GM18505 (cell line): ENCODE data around the gene PRKCH.

Experiments
- ATAC-seq: cut with Tn5 transposase; IDR thresholded peaks from one replicate; pipeline ENCODE4 v1.9.1; 2021; ENCODE audit not compliant: unreplicated experiment
- POLR2A ChIP-seq: IDR thresholded peaks from 4 replicates; pipeline ENCODE4 v1.6.1; 2011; ENCODE audit warnings: borderline replicate concordance; ENCODE audit not compliant: insufficient read depth, insufficient read length; ENCODE audit errors: extremely low read depth

The PRKCH gene

GRCh38 chr14:61322799-61323290 is 1.5 kb downstream of the PRKCH start:
- ATAC-seq: no peak
- TF ChIP-seq POLR2A: no peak

- no peak for TF ChIP-seq POLR2A
- ATAC-seq: no peak
Measured at GRCh38 chr14:61323970-61324369, 2.6 kb downstream of the PRKCH start.

GRCh38 chr14:61325166-61325565 is 3.8 kb downstream of the PRKCH start:
- ATAC-seq: no peak
- no peak for TF ChIP-seq POLR2A

GRCh38 chr14:61326146-61326545 is 4.8 kb downstream of the PRKCH start:
- no peak for TF ChIP-seq POLR2A
- no peak for ATAC-seq

GRCh38 chr14:61326847-61327246 is 5.5 kb downstream of the PRKCH start:
- TF ChIP-seq POLR2A: no peak

GRCh38 chr14:61328626-61329262 is 7.4 kb downstream of the PRKCH start:
- TF ChIP-seq POLR2A: no peak
- ATAC-seq: no peak

More at GRCh38 chr14:61326847-61327246, 5.5 kb downstream of the PRKCH start:
- no peak for ATAC-seq

- TF ChIP-seq POLR2A: no peak
- ATAC-seq: peak; percentile 59
Measured at GRCh38 chr14:61329478-61330051, 8.2 kb downstream of the PRKCH start.

- no peak for TF ChIP-seq POLR2A
- no peak for ATAC-seq
Measured at GRCh38 chr14:61330511-61330910, 9.1 kb downstream of the PRKCH start.

- TF ChIP-seq POLR2A: no peak
- no peak for ATAC-seq
Measured at GRCh38 chr14:61331992-61332657, 10.7 kb downstream of the PRKCH start.

- ATAC-seq: no peak
- TF ChIP-seq POLR2A: no peak
Measured at GRCh38 chr14:61332658-61333029, 11.3 kb downstream of the PRKCH start.

- ATAC-seq: no peak
- no peak for TF ChIP-seq POLR2A
Measured at GRCh38 chr14:61333087-61333486, 11.7 kb downstream of the PRKCH start.

- TF ChIP-seq POLR2A: no peak
- no peak for ATAC-seq
Measured at GRCh38 chr14:61334197-61334701, 12.9 kb downstream of the PRKCH start.

GRCh38 chr14:61335049-61335448 is 13.7 kb downstream of the PRKCH start:
- TF ChIP-seq POLR2A: no peak
- no peak for ATAC-seq
